ENCODE data around the gene RNASE9.
A peak's percentile ranks its signal among the peaks of the same experiment; 100 is the strongest.
"Not testable (repeated sequence)": the region's sequence is repeated elsewhere in the genome, so short reads cannot be mapped to it uniquely, and the experiment has no call there.

Gene RNASE9

DNA sequence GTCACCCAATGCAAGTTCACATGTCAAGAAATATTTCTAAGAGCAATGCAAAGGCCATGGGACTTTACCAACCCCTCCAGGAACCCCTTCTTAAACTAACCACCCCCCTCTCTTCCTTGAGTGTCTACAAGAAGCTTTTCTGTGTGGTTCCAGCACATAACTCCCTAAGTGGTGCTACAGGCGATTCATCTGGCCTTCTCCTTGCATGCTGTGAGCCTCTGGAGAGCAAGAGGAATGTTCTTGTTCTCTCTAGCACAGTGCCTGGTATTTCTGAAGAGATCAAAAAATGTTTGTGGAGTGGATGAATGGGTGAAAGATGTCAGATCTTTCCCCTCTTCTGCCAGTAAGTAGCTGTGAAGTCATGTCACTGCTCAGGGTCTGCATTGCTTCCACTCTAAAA lies 36.3 kb upstream of the RNASE9 start:
- H3K4me3 ChIP-seq (ENCODE audit: low read depth, low read length), result no peak overlapping the region
- TF ChIP-seq, protein P1, sequence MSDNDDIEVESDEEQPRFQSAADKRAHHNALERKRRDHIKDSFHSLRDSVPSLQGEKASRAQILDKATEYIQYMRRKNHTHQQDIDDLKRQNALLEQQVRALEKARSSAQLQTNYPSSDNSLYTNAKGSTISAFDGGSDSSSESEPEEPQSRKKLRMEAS (IDR thresholded peaks at IDR 0.05; ENCODE audit: low read depth, low read length), result no peak
- TF ChIP-seq CTCF (IDR thresholded peaks at IDR 0.05; ENCODE audit: low read depth, low read length) (no peak), MYC (IDR thresholded peaks at IDR 0.05; ENCODE audit: low read depth, low read length) (no peak)
- DNase-seq (ENCODE audit: low read depth), result no peak

DNA sequence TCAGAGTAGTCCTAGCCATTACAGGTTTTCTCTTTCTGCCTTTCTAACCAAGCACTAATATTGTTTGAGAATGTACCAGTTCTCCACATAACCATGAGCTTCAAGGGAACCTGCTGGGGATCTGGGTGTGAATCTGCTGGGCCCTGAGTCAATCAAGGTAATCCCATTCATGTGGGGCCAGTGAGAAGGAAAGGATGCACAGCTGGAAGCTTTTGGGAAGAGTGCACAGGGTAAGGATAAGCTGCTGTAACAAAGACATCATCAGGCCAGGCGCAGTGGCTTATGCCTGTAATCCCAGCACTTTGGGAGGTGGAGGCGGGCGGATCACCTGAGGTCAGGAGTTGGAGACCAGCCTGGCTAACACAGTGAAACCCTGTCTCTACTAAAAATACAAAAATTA lies 34.9 kb upstream of the RNASE9 start:
- DNase-seq (ENCODE audit: low read depth); H3K4me3 ChIP-seq (ENCODE audit: low read depth, low read length): not testable (repeated sequence)

DNA sequence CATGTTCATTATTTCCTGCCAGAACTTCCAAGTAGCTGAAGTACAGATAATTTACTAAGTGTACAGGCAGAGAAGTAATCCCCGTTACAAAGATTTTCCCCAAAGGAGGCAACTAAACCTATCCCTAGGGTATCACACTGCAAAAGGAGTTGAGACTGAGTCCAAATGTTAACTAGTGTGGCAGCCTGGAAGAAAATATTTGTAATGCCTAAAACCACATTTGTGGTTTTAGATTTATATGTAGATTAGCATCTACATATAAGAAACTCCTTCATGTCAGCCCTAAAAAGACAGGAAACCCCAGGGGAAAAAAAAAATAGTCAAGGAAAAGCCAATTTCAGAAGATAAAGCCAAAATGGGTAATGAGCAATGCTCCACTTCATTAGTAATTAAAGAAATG lies 31.7 kb upstream of the RNASE9 start:
- TF ChIP-seq MYC (IDR thresholded peaks at IDR 0.05; ENCODE audit: low read depth, low read length) (no peak), CTCF (IDR thresholded peaks at IDR 0.05; ENCODE audit: low read depth, low read length) (no peak), POLR2A (IDR thresholded peaks at IDR 0.05; ENCODE audit: extremely low read depth, insufficient read length) (no peak)
- TF ChIP-seq, protein P1 (IDR thresholded peaks at IDR 0.05; ENCODE audit: low read depth, low read length), result no peak
- DNase-seq (ENCODE audit: low read depth), result no peak
- no peak overlapping the region for H3K4me3 ChIP-seq (ENCODE audit: low read depth, low read length)

GRCh38 chr14:20591235-20591634 lies 30.4 kb upstream of the RNASE9 start, which contains the start of gene RNASE12:
Gene RNASE12, minus strand, starts transcription at chr14:20591376. Its CDS starts 653 bp downstream, at chr14:20590723.
- no peak for DNase-seq (ENCODE audit: low read depth)
- no peak within 1 kb of the TSS for H3K4me3 ChIP-seq (ENCODE audit: low read depth, low read length)
- TF ChIP-seq, protein P1 (IDR thresholded peaks at IDR 0.05; ENCODE audit: low read depth, low read length), result no peak
- TF ChIP-seq MYC (IDR thresholded peaks at IDR 0.05; ENCODE audit: low read depth, low read length) (no peak), CTCF (IDR thresholded peaks at IDR 0.05; ENCODE audit: low read depth, low read length) (no peak), POLR2A (IDR thresholded peaks at IDR 0.05; ENCODE audit: extremely low read depth, insufficient read length) (no peak)

- TF ChIP-seq CTCF (IDR thresholded peaks at IDR 0.05; ENCODE audit: low read depth, low read length) (no peak), MYC (IDR thresholded peaks at IDR 0.05; ENCODE audit: low read depth, low read length) (no peak), POLR2A (IDR thresholded peaks at IDR 0.05; ENCODE audit: extremely low read depth, insufficient read length) (no peak)
- TF ChIP-seq, protein P1 (IDR thresholded peaks at IDR 0.05; ENCODE audit: low read depth, low read length), result no peak
- DNase-seq (ENCODE audit: low read depth), result no peak
- no peak within 1 kb of the TSS for H3K4me3 ChIP-seq (ENCODE audit: low read depth, low read length)
Measured at GRCh38 chr14:20587489-20588154, 26.8 kb upstream of the RNASE9 start, which contains the start of gene RNASE11. Gene RNASE11, minus strand, starts transcription at chr14:20588001.

GRCh38 chr14:20583908-20584307 lies 23.1 kb upstream of the RNASE9 start:
- no peak for TF ChIP-seq POLR2A (IDR thresholded peaks at IDR 0.05; ENCODE audit: extremely low read depth, insufficient read length)
- TF ChIP-seq CTCF (IDR thresholded peaks at IDR 0.05; ENCODE audit: low read depth, low read length), result no peak
- TF ChIP-seq MYC (IDR thresholded peaks at IDR 0.05; ENCODE audit: low read depth, low read length), result no peak
- TF ChIP-seq, protein P1 (IDR thresholded peaks at IDR 0.05; ENCODE audit: low read depth, low read length), result no peak
- DNase-seq (ENCODE audit: low read depth), result peak; percentile 87

More at GRCh38 chr14:20583908-20584307, 23.1 kb upstream of the RNASE9 start:
- H3K4me3 ChIP-seq (ENCODE audit: low read depth, low read length), result no peak overlapping the region

All from NB4 (cell line).